Activated CD4-positive, alpha-beta T cell treated with anti-CD3 and anti-CD28 coated beads, Interleukin-2, amount 50 U/mL, for 1 hour (primary cell): ENCODE data around the gene R3HDM4.

ENCODE experiments used
- DNase-seq: peaks from one replicate; pipeline ENCODE4 v3.0.0-alpha.2; 2020

Gene R3HDM4

DNA sequence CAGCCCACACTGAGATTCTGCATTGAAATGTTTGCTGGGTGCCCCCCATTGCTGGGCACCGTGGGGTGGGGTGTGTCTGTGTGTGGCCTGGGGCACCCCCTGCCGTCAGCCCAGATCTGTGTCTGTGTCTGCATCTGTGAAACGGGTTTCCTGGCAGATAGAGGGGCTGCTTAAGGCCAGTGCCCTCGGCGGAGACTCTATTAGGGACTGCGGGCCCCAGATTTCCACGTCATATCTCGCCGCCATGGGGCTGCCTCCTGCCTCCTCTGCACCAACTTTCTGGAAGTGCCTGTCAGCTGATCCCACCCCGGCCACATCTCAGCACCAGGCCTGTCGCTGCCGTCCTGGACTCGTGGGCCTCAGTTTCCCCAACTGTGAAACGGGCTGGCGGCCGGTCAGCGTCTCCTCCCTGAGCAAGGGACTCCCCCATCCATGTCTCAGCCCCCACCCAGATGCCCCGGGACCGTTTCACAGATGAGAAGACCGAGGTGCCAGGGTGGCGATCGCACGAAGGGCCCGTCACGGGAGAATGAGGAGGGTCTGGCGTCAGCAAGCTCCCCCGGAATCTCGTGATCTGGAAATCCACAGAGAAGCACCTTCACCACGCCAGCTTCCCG is 34.2 kb upstream of the R3HDM4 start:
- no peak for DNase-seq

DNA sequence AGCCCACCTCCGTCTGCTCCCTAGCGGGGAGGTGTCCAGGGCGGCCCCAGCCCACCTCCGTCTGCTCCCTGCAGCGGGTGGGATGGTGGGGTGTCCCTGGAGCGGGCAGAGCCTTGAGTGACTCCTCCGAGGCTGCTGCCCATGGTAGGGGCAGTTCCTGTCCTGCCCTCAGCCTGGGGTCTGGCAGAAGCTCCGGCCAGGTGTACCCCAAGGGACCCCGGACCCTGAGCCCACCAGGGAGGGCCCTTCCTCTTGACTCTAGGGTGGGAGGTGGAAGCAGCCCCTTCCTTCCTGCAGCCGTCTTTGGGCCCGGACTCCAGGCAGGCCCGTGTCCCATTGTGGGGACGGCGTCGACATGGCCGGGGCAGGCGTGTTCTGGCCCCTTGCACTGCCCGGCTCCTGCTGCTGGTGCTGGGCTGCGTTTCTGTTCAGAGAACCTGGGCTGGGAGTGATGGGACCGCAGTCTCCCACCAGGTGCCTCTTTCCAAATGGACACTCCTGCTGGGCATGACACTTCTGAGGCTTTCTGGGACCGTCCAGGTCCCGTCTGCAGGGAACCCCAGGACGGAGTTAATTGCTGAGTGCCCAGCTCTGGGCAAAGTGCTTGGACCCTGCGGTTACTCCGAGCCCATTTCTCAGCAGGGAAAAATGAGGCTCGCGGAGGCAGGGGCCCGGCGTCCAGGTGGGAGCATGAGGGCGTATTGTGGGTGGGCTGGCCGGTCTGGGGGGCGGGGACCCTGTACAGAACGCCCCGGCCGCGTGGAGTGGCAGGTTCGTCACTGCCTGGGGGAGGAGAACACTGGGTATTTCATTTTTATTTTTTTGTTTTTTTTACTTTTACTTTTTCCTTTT is 32.6 kb upstream of the R3HDM4 start:
- DNase-seq, result no peak

- DNase-seq, result no peak
These were observed 31.7 kb upstream of the R3HDM4 start for GRCh38 chr19:944663-945241.

- DNase-seq, result no peak
These were observed 31.1 kb upstream of the R3HDM4 start for GRCh38 chr19:944171-944567.

DNA sequence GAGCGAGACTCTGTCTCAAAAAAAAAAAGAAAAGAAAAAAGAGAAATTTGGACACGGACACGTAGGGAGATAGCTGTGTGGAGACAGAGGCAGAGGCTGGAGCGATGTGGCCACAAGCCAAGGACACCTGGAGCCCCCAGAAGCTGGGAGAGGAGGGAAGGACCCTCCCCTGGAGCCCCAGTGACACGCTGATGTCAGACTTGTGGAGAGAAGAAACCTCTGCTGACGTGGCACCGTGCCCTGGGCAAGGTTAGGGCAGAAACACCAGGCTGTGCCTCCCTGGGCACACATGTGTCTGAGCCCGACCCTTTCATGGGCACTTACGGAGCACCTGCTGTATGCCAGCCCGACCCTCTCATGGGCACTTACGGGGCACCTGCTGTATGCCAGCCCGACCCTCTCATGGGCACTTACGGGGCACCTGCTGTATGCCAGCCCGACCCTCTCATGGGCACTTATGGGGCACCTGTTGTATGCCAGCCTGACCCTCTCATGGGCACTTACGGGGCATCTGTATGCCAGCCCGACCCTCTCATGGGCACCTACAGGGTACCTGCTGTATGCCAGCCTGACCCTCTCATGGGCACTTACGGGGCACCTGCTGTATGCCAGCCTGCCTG is 30.6 kb upstream of the R3HDM4 start:
- no peak for DNase-seq

DNA sequence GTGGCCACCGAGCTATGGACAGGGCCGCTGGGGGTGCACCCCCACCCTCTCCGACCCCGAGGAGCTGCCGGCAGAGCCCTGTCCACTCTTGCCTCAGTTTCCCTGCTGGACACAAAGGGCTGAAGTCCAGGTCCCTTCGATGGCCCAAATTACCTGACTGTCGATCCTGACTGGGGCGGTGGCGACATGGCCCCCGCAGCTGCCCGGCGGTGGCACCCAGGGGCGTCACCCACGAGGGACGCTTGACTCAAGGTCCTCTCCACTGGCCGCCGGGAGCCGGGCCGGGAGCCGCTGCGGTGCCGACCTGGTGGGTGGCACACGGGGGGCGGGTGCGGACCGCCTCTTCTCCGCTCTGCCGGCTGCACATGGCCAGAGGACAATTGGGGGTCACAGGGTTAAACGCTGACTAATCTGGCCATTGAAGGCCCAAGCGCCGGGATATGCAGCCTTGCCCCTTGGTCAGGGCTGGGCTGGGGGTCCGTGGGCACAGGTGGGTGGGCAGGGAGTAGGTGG is 29.2 kb upstream of the R3HDM4 start:
- no peak for DNase-seq

DNA sequence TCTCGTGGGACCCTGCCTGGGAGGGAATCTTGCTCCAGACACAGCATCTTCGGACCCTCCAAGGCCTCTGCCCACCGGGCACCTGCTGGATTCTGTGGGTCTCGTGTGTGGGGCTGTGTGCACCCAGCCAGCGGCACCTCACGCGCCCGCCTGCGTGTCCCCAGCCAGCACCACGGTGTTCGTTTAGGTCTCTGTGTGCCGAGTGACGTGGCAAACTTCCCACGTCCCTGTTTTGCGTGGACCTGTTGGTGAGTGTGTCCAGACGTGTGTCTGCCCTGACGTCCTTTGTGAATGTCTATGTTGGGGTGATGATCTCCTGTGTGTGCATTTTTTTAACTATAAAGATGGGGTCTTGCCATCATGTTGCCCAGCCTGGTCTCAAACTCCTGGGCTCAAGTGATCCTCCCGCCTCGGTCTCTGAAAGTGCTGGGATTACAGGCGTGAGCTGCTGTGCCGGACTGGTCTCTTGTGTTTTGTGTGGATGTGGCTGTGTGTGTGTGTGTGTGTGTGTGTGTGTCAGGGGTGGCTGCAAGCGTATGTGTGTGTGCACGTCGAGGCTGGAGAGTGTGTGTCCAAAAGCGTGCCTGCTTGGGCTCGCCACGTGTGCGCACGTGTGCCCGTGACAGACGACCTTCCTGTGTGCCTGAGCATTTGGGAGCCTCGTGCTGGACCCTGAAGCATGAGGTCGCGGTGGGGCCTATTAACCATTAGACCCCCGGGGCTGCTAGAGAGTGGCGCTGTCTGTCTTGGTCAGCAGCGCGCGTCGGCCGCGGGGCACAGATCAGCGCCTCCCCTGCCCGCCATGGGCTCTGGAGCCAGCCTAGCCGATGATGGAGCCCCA is 28.5 kb upstream of the R3HDM4 start:
- no peak for DNase-seq

DNA sequence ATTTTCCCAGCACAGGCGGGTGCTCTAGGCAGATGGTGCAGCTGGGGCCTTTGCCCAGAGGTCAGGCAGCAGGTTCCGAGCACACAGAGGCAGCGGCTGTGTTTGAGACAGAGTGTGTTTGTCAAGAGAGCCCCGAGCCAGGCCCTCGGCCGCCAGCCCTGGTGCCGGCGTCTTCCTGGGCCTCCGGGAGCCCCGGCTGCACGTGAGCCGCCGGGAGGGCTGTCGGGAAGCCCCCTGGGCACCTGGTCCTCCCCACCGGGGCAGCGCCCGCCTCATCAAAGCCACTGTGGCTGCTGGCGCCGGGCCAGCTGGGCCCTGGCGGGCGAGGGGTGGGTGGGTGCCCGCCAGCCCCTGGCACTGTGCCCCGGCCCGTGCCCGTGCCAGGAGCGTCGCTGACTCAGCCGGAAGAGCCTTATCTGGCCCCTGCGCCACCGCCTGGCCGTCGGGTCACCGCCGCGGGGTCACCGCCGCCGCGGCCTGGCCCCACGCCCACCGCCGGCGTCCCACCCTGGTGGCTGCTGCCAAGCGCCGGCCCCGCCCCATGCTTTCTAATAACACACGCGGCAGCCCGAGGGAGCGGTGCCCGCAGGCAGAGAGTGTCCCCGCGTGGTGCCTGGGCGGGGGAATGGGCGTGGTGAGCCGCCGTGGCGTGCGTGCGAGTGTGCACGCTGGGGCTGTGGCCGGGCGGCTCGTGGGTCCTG is 27.7 kb upstream of the R3HDM4 start:
- DNase-seq, result peak; percentile 68

DNA sequence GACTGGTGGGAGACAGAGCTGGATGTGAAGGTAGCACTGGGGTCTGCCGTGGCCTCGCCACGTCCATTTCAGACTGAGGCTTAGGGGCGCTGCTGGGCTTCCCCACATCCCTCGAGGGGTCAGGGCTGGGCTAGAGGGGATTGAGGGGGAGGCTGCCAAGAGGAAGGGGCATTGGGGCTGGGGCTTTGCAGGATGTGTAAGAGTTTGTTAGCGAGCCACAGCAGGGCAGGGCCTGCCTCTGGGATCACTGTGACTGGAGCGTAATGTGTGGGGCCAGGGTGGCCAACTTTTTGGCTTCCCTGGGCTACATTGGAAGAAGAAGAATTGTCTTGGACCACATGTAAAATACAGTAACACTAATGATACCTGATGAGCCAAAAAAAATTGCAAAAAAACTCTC is 26.9 kb upstream of the R3HDM4 start:
- no peak for DNase-seq

DNA sequence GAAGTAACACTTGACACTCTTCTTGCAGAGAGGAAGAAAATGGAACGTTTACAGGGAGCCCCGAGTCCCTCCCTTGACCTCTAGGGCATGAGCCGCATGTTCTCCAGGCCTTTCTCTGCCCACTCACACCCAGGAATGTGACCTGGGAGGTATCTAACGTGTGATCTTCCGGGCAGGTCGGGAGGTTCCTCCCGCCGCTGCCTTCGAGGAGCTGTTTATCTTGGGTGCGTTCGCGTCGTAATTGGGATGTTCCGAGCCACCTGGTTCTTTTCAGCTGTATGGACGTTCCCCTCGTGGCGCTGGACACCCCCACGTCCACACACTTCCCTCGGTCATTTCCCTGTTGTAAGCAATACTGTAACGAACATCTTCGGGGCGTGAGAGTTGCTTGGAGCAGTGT is 26.4 kb upstream of the R3HDM4 start:
- no peak for DNase-seq

DNA sequence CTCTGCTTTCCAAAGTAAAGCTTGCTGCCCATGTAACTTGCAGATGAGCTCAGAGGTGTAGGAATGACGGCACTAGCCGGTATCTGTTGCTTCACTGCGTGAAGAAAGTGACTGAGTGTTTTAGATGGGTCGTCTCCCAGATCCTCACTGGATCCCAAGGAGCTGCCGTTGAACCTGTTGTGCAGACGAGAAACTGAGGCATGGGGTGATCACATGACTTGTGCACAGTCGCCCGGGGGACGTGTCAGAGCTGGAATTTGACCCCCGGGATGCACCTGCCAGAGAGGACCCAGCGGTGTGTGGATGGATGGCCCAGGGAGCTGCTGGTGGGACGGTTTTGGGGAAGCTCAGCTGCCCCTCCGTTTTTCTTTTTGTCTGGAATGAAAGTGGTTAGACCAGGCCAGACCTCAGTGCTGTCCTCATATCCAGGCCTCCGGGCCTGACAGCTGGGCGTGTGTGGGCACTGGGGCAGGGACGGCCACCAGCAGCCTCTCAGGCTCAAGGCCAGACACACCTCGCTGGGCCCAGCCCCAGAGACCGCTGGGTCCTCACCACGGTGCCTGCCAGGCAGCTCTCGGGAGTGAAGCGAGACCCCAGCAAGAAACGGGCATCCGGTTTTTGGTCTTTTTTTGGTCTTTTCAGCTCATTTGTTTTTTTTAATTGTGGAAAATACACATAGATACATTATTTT is 25.4 kb upstream of the R3HDM4 start:
- no peak for DNase-seq

- DNase-seq, result no peak
These were observed 24.3 kb upstream of the R3HDM4 start for GRCh38 chr19:937259-937694.

DNA sequence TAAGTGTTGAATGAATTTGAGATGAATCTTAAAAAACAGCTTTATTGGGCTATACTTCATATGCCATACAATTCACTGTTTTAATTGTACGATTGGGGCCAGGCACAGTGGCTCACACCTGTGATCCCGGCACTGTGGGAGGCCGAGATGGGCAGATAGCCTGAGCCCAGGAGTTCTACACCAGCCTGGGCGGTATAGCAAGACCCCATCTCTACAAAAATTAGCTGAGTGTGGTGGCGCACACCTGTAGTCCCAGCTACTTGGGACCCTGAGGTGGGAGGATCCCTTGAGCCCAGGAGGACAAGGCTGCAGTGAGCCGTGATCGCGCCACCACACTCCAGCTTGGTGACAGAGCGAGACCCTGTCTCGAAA is 23.1 kb upstream of the R3HDM4 start:
- no peak for DNase-seq

DNA sequence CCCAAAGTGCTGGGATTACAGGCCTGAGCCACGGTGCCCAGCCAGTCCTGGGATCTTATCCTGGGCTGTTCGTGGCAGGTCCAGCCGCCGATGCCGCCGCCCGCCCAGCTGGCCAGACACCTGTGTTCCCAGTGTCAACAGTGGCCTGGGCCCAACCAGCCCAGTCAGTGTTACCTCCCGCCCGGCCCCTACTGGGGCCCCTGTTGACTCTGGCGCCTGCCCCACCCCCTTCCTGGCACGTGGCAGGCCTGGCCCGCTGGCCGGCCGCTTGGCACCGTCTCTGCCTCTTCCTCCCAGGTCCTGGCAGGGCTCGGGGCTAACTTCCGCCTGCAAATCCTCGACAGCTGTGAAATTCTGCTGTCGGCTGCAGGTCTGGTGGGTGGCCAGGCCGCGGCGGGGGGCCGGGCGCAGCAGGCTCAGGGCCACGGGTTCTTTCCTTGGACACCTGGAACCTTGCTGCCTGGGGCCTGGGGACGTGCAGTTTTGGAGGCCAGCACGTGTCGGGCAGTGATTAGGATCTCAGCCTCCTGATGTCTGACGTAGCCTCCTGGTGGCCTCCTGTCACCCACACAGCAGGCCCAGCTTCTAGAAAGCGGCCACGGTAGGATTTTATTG is 22.0 kb upstream of the R3HDM4 start:
- no peak for DNase-seq

DNA sequence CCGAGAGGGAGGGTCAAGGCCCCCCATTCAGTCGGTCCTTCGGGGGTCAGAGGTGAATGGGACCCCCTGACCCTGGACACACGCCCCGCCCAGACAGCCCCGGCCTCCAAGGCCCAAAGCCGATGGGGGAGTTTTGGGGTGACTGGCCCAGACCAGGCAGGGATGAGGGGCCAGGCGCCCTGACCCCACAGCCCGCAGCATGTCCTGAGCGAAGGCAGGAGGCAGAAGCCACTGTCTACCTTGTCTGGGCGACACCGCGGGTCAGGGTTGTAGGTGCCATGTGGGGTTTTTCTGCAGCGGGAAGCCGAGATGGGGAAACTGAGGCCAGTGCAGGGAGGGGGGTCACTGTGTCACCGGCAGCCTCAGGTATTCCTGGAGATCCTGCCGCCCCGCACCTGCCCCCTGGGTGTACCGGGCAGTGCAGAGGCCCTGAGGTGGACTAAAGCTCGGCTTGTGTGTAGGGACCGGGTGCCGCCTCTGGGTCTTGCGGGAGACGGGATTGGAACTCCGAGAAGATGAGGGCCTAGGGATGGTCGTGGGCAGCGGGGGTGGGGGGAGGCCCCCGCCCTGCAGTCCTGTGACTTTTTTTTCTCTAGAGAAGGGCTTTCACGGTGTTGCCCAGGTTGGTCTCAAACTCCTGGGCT is 21.3 kb upstream of the R3HDM4 start:
- DNase-seq, result no peak

GRCh38 chr19:933553-933882 is 20.5 kb upstream of the R3HDM4 start:
- DNase-seq, result no peak

DNA sequence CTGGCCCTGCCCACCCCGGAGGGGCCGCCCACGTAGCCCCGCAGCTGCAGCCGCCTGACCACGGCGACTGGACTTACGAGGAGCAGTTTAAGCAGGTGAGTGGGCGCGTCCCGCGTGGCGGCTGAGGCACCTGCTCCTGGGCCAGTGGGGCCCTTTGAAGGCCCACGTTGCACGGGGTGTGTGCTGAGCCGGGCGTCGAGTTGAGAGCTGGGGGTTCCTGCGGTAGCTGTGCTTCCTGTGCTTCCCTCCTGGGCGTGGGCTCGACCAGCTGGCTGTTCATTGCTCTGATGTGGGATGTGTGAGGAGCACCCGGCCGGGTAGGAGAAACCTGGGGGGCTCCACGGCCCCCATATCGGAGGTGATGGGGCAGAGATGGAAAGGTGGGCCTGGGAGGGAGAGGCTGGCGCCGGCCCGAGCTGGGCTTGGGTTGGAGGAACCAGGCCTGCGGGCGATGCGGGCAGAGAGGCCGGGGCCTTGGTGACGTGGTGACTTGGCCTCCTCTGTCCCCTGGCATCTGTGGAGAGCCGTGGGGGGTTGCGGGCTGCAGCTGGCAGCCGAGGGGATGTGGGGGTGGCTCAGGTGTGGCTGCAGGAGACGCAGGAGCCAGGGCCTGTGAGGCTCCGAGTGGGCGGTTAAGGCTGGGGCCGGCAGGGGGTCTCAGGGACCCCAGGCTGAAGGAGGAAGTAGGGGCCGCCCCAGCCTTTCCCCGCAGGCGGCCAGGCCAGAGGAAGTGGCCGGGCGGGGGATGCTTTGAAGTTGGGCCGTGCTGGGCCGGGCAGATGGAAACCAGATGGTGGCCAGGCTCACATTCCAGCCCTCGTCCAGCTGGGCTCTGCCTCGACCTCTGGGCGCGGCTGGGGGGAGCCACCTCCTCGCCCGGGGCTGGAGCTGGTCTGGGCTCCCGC is 19.9 kb upstream of the R3HDM4 start:
- peak; percentile 33 for DNase-seq

DNA sequence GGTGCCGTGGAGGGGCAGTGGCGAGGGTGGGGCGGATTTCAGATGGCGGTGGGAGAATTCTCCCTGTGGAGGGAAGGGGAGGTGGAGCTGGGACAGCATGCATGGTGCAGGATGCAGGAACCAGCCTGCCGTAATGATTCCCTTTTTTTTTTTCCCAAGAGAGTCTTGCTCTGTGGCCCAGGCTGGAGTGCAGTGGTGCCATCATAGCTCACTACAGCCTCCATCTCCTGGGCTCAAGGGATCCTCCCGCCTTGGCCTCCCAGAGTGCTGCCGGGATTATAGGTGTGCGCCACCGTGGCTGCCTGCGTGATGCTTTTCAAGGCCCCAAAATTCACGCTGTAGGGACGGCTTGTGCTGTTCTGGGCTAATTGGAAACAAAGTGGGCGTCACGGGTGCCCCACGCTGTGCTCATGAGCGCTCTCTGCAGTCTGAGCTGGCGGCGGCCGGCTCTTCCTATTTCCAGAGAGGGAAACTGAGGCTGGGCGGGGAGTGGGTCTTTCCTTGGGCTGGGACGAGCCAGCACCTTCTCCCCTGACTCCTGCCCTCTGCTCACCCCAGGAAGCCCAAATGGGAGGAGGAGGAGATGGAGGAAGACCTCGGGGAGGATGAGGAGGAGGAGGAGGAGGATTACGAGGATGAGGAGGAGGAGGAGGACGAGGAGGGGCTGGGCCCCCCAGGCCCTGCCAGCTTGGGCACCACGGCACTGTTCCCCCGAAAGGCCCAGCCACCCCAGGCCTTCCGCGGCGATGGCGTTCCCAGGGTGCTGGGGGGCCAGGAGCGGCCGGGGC is 19.0 kb upstream of the R3HDM4 start:
- DNase-seq, result no peak

DNA sequence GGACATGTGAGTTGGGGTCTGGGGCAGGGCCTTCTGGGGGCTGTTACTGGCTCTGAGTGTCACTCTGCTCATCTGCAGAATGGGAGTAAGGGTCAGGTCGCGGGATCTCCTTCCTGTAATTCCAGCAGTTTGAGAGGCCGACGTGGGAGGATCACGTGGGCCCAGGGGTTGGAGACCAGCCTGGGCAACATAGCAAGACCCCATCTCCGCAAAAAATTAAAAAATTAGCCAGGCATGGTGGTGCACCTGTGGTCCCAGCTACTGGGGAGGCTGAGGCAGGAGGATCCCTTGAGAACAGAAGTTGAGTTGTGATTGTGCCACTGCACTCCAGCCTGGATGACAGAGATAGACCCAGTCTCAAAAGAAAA is 16.9 kb upstream of the R3HDM4 start:
- no peak for DNase-seq
